Tibial artery (tissue), 4 donors: ENCODE results near the gene SCRN2.

ENCODE experiments used
- DNase-seq, 2 donors: peaks; one replicate each; pipeline ENCODE4 v3.0.0-alpha.2; 2019
- H3K27ac ChIP-seq, 2 donors: fragments of 200-600 bp; sonication (generic) in 1 of 2; 1 replicate in 1 of 2; 2 replicates in 1 of 2; pipeline ENCODE4 v1.5.1; 2018 to 2019; ENCODE audit warnings: mild to moderate bottlenecking in 1 of 2
- H3K27me3 ChIP-seq, 2 donors: fragments of 200-600 bp; sonication (generic) in 1 of 2; one replicate each; pipeline versions ENCODE4 v1.5.1 to v1.6.0; 2016 to 2019
- H3K36me3 ChIP-seq, 3 donors: fragments of 200-600 bp; sonication (generic) in 2 of 3; one replicate each; pipeline ENCODE4 v1.5.1; 2016 to 2019; ENCODE audit warnings: mild to moderate bottlenecking in 2 of 3
- H3K4me1 ChIP-seq, 4 donors: fragments of 200-600 bp; sonication (generic) in 2 of 4; 1 replicate in 3 of 4; 2 replicates in 1 of 4; pipeline ENCODE4 v1.5.1; 2016 to 2019
- H3K4me3 ChIP-seq, 2 donors: fragments of 200-600 bp; sonication (generic) in 1 of 2; 1 replicate in 1 of 2; 2 replicates in 1 of 2; pipeline ENCODE4 v1.5.1; 2018 to 2019; ENCODE audit warnings: mild to moderate bottlenecking in 2 of 2
- H3K9me3 ChIP-seq, 3 donors: fragments of 200-600 bp; sonication (generic) in 1 of 3; one replicate each; pipeline ENCODE4 v1.5.1; 2016 to 2019
- CTCF ChIP-seq, 2 experiments: fragments of 200-600 bp in 1 of 2; fragments of 450-650 bp in 1 of 2; IDR thresholded peaks; one replicate each; pipeline ENCODE4 v1.5.1; 2017 to 2019; ENCODE audit warnings: antibody characterized with exemption in 2 of 2, mild to moderate bottlenecking in 1 of 2, moderate library complexity in 1 of 2
- intact Hi-C: fragments of 100-400 bp; cut with DNase I; formaldehyde crosslinking; loops from one replicate; pipeline ENCODE4 v1.15.0; 2023; ENCODE audit warnings: low total_unique reads

The SCRN2 gene

GRCh38 chr17:47815106-47815918 lies 25.8 kb downstream of the SCRN2 start:
- Histone ChIP-seq H3K27me3 (no peaks in the 10 kb centered on the region), H3K4me1 (peaks cover 0 to 6% (median under 1%) of the 10 kb centered on the region in 4 donors), H3K9me3 (no peaks in the 10 kb centered on the region), H3K36me3 (peaks cover 15 to 84% (median 74%) of the 10 kb centered on the region in 3 donors), H3K27ac (no peak overlapping the region), H3K4me3 (no peak overlapping the region)
- intact Hi-C loops, result no loop called here
- DNase-seq, result peak in 1 of 2 donors; percentile 37
- TF ChIP-seq CTCF (IDR thresholded peaks at IDR 0.05), result no peak

- intact Hi-C loops, result no loop called here
- peaks cover 17 to 84% (median 74%) of the 10 kb centered on the region in 3 donors for H3K36me3 ChIP-seq
- H3K4me1 ChIP-seq, result no peaks in the 10 kb centered on the region
These were observed 27.5 kb downstream of the SCRN2 start for GRCh38 chr17:47813512-47814031.

DNA sequence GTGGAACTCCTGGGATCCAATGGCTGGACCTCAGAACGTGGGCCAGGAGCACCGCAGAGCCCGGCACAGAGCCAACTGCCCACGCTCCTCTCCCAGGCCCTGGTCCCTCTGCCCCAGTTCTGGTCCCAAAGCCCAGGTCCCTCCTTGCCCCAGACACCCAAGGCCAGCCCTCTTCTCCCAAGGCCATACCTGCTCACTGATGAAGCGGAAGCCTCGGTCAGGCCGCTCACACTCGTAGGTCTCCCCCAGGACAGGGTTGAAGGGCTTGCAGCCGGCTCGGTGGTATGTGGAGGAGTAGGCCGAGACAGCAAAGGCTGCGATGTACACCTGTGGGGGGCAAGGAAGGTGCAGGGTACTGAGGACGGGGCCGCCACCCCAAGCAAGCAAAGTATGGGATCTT lies 28.0 kb downstream of the SCRN2 start:
- Histone ChIP-seq H3K9me3 (no peaks in the 10 kb centered on the region), H3K27ac (no peak overlapping the region), H3K4me3 (no peak overlapping the region), H3K27me3 (no peaks in the 10 kb centered on the region), H3K4me1 (no peaks in the 10 kb centered on the region), H3K36me3 (peaks cover 21 to 84% (median 74%) of the 10 kb centered on the region in 3 donors)
- intact Hi-C loops, result no loop called here
- DNase-seq, result peak in 1 of 2 donors; percentile 50
- no peak for TF ChIP-seq CTCF (IDR thresholded peaks at IDR 0.05)

More at GRCh38 chr17:47813512-47814031, 27.5 kb downstream of the SCRN2 start:
- no peak for TF ChIP-seq CTCF (IDR thresholded peaks at IDR 0.05)
- Histone ChIP-seq H3K4me3 (no peak overlapping the region), H3K27me3 (no peaks in the 10 kb centered on the region), H3K9me3 (no peaks in the 10 kb centered on the region), H3K27ac (no peak overlapping the region)
- DNase-seq, result peak in 1 of 2 donors; percentile 53

GRCh38 chr17:47812146-47812920 lies 28.7 kb downstream of the SCRN2 start:
- Histone ChIP-seq H3K9me3 (no peaks in the 10 kb centered on the region), H3K27ac (no peak overlapping the region), H3K36me3 (peaks cover 21 to 84% (median 77%) of the 10 kb centered on the region in 3 donors), H3K4me3 (no peak overlapping the region), H3K4me1 (no peaks in the 10 kb centered on the region), H3K27me3 (no peaks in the 10 kb centered on the region)
- intact Hi-C loops, result no loop called here
- DNase-seq, result peak in 1 of 2 donors; percentile 56
- no peak for TF ChIP-seq CTCF (IDR thresholded peaks at IDR 0.05)

GRCh38 chr17:47811709-47812108 lies 29.4 kb downstream of the SCRN2 start:
- intact Hi-C loops, result no loop called here
- Histone ChIP-seq H3K27ac (no peak overlapping the region), H3K36me3 (peaks cover 18 to 84% (median 77%) of the 10 kb centered on the region in 3 donors), H3K9me3 (no peaks in the 10 kb centered on the region), H3K4me1 (no peaks in the 10 kb centered on the region), H3K27me3 (no peaks in the 10 kb centered on the region), H3K4me3 (no peak overlapping the region)
- DNase-seq, result no peak
- TF ChIP-seq CTCF (IDR thresholded peaks at IDR 0.05), result no peak
